Measurements from ENCODE around the gene SMPD4.
"Not testable (repeated sequence)": the region's sequence is repeated elsewhere in the genome, so short reads cannot be mapped to it uniquely, and the experiment has no call there.

The SMPD4 gene

DNA sequence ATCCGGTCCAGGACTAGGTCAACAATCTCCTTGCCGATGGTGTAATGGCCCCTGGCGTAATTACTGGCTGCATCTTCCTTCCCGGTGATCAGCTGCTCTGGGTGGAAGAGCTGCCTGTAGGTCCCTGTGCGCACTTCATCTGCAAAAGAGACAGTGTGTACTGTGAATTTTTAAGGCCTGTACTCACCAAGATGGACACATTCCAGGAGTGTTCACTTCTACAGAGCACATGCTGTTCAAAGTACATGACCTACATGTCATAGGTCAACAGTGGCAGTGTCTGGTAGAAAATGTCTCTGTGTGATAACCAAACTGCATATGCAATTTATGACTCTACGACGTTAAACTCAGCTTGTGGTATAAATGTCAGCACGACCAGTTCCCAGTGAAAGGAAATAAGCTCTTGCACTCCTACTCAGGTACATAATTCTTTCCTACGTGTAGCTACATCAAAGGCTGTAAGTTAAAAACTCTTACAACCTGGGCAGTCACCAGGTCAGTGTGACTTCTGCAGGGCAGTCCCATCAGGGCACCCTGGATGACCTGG, 13.8 kb upstream of the SMPD4 start:
- not testable (repeated sequence) for DNase-seq; H3K27me3 Mint-ChIP-seq; H3K9me3 Mint-ChIP-seq; H3K4me1 Mint-ChIP-seq (ENCODE audit: low read depth); H3K4me3 Mint-ChIP-seq; H3K27ac Mint-ChIP-seq
- H3K36me3 Mint-ChIP-seq (ENCODE audit: low read depth), result peaks cover 12% of the 10 kb centered on the region

DNA sequence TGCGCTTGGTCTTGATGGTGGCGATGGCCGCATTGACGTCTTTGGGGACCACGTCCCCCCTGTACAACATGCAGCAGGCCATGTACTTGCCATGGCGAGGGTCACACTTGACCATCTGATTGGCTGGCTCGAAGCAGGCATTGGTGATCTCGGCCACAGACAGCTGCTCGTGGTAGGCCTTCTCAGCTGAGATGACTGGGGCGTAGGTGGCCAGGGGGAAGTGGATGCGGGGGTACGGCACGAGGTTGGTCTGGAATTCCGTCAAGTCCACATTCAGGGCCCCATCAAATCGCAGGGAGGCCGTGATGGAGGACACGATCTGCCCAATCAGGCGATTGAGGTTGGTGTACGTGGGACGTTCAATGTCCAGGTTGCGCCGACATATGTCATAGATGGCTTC, 12.4 kb upstream of the SMPD4 start:
- H3K4me3 Mint-ChIP-seq; H3K27ac Mint-ChIP-seq; H3K27me3 Mint-ChIP-seq; DNase-seq; H3K4me1 Mint-ChIP-seq (ENCODE audit: low read depth); H3K9me3 Mint-ChIP-seq: not testable (repeated sequence)
- H3K36me3 Mint-ChIP-seq (ENCODE audit: low read depth), result peaks cover 18% of the 10 kb centered on the region

DNA sequence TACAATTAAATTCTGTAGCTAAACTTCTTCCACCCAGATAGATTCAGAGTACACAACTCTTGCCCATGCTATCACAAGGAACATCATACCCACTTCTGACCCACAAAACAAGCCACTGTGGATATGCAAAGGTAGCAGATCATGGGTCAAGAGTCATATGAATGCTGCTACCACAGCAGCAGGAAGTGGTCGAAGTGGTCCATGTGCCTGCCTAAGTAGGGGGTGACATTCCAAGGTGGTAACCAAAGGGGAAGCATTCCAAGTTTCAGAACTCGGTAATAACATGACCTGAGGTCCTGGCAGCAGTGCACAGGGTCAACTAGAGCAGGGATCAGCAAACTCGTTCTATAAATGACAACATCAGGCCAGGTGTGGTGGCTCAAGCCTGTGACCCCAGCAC, 11.0 kb upstream of the SMPD4 start:
- not testable (repeated sequence) for H3K9me3 Mint-ChIP-seq

DNA sequence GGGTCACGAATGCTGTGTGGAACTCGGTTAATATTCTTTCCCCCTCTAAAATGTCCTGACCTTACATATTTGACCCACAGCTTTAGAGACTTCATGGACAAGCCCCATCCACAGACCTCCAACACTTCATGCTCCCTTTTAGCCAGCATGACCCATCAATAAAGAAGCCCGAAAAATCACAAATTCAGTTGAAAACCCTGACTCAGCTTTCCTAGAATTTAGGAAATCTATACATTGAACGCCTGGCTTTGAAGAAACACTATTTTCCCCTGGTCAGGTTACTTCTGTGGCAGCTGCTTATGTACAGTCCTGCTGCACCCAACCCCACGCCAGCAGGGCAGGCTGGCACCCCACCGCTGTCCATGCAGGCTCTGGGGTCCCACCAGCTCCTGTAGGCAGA, 9.9 kb upstream of the SMPD4 start:
- not testable (repeated sequence) for H3K27me3 Mint-ChIP-seq; H3K4me1 Mint-ChIP-seq (ENCODE audit: low read depth); DNase-seq; H3K9me3 Mint-ChIP-seq; H3K4me3 Mint-ChIP-seq
- peaks cover 38% of the 10 kb centered on the region for H3K36me3 Mint-ChIP-seq (ENCODE audit: low read depth)
- H3K27ac Mint-ChIP-seq, result peak overlapping the region; percentile 76

More for the DNA sequence above, 11.0 kb upstream of the SMPD4 start:
- H3K27me3 Mint-ChIP-seq; DNase-seq; H3K4me3 Mint-ChIP-seq; H3K4me1 Mint-ChIP-seq (ENCODE audit: low read depth): not testable (repeated sequence)
- H3K36me3 Mint-ChIP-seq (ENCODE audit: low read depth), result peaks cover 31% of the 10 kb centered on the region
- H3K27ac Mint-ChIP-seq, result peak overlapping the region; percentile 17

DNA sequence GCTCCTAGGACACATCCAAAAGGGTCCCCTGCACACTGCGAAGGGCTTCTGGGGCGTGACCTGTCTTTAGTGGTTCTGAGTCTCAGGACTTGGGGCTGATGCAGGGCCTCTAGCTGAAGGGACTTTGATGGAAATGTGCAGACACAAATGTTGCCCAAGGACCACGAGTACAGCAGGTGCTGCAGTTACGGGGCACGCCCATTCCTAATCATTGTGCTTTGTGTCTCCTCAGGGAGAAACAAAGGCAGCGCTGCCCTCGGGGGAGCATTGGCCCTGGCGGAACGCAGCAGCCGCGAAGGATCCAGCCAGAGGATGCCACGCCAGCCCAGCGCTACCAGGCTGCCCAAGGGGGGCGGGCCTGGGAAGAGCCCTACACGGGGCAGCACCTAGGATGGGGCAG, 8.8 kb upstream of the SMPD4 start:
- H3K4me3 Mint-ChIP-seq, result no peak overlapping the region
- no peaks in the 10 kb centered on the region for H3K27me3 Mint-ChIP-seq
- no peak overlapping the region for H3K27ac Mint-ChIP-seq
- peaks cover 46% of the 10 kb centered on the region for H3K36me3 Mint-ChIP-seq (ENCODE audit: low read depth)
- no peak for DNase-seq
- no peaks in the 10 kb centered on the region for H3K9me3 Mint-ChIP-seq
- H3K4me1 Mint-ChIP-seq (ENCODE audit: low read depth), result peaks cover 3% of the 10 kb centered on the region

DNA sequence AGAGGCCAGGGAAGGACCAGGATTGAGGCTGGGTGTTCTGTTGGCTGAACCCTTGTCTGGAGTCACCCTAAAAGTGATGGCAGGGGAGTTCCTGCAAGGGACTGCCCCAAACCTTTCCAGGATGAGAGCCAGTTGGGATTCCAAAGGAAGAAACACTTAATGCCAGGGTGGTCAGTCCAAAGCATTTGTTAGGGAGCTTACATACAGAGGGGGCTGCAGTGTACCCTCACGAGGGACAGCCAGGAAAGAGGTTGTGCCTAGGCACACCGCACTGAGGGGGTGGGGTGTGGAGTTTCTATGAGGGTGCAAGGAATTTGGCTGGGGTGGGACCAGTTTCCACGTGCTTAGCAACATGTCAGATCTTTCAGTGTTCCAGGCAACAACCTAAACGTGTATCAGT, 7.6 kb upstream of the SMPD4 start:
- Mint-ChIP-seq H3K36me3 (ENCODE audit: low read depth) (peaks cover 56% of the 10 kb centered on the region), H3K27ac (peak overlapping the region; percentile 72)
- not testable (repeated sequence) for H3K9me3 Mint-ChIP-seq; DNase-seq; H3K27me3 Mint-ChIP-seq; H3K4me1 Mint-ChIP-seq (ENCODE audit: low read depth); H3K4me3 Mint-ChIP-seq

DNA sequence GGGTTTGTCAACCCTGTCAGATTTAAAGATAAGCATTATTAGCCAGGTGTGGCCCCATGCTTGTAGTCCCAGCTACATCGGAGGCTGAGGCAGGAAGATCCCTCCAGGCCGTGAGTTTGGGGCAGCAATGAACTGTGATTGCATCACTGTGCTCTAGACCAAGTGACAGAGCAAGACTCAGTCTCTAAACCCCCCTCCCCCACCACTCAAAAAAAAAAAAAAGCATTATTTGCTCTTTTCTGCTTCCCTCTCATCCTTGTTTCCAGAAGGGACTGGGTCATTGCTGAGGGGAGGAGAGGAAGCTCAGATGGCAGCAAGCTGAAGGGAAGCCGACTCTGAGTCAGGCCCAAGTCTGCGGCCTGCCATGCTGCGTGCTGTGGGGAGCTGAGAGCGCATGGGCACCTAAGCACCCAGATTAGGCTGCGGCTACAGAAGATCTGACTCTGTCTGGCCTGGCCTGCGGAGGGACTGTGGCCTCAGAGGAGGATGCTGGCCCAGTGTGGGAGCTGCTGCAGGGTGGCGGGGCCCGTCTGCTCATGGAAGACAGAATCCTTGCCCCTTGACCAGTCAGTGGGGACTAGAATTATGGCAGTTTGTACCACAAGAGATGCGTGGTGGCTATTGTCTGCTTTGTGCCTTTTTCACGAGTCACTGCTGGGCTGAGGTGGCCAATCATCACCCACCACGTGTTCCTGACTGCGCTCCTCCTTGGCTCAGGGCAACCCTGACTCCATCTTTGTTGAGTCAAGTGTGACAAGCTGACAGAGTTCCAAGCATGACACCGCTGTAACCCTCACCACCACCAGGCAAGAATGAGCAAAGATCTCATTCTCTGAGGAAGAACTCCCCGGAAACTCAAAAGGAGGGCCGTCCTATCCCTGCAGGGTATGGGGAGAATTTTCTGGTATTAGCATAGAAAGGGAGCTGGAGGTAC, 6.7 kb upstream of the SMPD4 start:
- H3K4me3 Mint-ChIP-seq, DNase-seq, H3K27me3 Mint-ChIP-seq, H3K9me3 Mint-ChIP-seq: not testable (repeated sequence)
- H3K4me1 Mint-ChIP-seq (ENCODE audit: low read depth), result peaks cover 16% of the 10 kb centered on the region
- peak overlapping the region; percentile 72 for H3K27ac Mint-ChIP-seq
- H3K36me3 Mint-ChIP-seq (ENCODE audit: low read depth), result peaks cover 64% of the 10 kb centered on the region

DNA sequence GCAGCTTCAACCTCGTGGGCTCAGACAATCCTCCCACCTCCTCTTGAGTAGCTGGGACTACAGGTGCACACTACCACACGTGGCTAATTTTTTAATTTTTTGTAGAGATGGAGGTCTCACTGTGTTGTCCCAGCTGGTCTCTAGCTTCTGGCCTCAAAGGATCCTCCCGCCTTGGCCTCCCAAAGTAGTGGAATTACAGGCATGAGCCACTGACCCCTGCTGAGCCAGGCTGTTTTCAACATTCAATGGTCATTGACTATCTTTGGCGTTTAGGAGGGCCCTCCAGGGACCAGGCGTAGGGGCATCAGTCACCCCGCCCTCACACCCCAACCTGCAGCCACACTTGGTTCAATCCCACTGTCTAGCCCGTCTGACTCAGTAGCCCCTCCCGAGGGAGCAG, 5.9 kb upstream of the SMPD4 start:
- Mint-ChIP-seq H3K27me3 (no peaks in the 10 kb centered on the region), H3K36me3 (ENCODE audit: low read depth) (peaks cover 68% of the 10 kb centered on the region), H3K4me1 (ENCODE audit: low read depth) (peaks cover 16% of the 10 kb centered on the region), H3K4me3 (no peak overlapping the region), H3K9me3 (no peaks in the 10 kb centered on the region), H3K27ac (peak overlapping the region; percentile 72)
- DNase-seq, result no peak

DNA sequence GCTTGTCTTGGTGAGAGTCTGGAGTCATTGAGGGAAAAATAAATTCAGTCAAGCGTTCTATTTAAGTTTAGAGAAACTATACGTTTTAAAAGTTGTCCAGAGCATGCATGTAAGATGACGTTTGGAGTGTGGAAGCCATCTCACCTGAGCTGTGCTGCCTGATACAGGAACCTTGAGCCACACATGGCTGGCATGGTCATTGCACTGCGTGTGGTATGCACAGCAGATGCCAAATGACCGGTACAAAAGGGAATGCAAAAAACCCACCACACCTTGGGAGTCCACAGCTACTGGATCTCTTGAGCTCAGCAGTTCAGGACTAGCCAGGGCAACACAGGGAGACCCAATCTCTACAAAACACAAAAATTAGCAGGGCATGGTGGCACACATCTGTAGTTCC, 5.0 kb upstream of the SMPD4 start:
- peak overlapping the region; percentile 69 for H3K27ac Mint-ChIP-seq
- no peak for DNase-seq
- H3K36me3 Mint-ChIP-seq (ENCODE audit: low read depth), result peaks cover 64% of the 10 kb centered on the region

DNA sequence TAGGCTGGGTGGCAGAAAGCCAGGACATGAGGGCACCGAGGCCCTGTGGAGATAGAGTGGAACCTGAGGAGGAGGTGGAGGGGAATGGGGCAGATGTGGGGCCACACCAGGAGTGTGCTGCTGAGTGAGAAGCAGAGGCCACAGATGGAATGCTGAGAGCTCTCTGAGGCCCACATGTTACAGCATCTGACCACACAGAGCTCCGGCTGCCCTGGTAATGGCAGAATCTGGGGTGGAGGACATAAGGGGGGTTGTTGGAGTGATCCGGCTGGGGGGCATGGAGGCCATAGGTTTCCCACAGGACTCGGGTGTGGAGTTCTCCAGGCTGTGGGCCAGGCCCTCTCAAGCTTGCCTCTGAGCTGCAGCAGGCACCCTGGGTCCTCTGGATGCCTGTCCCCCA, 4.5 kb upstream of the SMPD4 start:
- Mint-ChIP-seq H3K9me3 (no peaks in the 10 kb centered on the region), H3K27ac (peak overlapping the region; percentile 69), H3K27me3 (no peaks in the 10 kb centered on the region), H3K36me3 (ENCODE audit: low read depth) (peaks cover 62% of the 10 kb centered on the region), H3K4me1 (ENCODE audit: low read depth) (peaks cover 17% of the 10 kb centered on the region), H3K4me3 (no peak overlapping the region)
- no peak for DNase-seq

More for the DNA sequence above, 5.0 kb upstream of the SMPD4 start:
- H3K9me3 Mint-ChIP-seq, result no peaks in the 10 kb centered on the region
- no peak overlapping the region for H3K4me3 Mint-ChIP-seq
- H3K4me1 Mint-ChIP-seq (ENCODE audit: low read depth), result peaks cover 16% of the 10 kb centered on the region
- H3K27me3 Mint-ChIP-seq, result no peaks in the 10 kb centered on the region

DNA sequence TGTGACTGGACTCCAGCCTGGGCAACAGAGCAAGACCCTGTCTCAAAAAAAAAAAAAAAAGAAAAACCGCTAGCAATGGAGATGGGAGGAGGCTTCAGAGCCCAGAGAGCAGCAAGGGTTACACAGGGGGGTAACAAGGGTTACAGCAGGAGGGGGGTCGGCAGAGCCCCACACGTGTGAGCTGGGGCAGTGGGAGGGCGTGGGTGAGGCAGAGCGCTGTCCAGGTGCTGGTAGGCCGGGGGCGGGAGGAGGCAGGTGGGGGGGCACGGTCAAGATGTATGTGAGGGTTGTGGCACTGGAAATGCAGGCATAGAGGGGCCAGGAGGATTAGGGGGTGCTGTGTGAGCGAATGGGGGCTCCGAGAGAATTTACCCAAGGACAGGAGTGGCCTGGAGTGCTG, 4.0 kb upstream of the SMPD4 start:
- no peak for DNase-seq
- Mint-ChIP-seq H3K4me1 (ENCODE audit: low read depth) (peaks cover 20% of the 10 kb centered on the region), H3K27me3 (no peaks in the 10 kb centered on the region), H3K4me3 (no peak overlapping the region), H3K36me3 (ENCODE audit: low read depth) (peaks cover 63% of the 10 kb centered on the region), H3K27ac (peak overlapping the region; percentile 69), H3K9me3 (no peaks in the 10 kb centered on the region)

DNA sequence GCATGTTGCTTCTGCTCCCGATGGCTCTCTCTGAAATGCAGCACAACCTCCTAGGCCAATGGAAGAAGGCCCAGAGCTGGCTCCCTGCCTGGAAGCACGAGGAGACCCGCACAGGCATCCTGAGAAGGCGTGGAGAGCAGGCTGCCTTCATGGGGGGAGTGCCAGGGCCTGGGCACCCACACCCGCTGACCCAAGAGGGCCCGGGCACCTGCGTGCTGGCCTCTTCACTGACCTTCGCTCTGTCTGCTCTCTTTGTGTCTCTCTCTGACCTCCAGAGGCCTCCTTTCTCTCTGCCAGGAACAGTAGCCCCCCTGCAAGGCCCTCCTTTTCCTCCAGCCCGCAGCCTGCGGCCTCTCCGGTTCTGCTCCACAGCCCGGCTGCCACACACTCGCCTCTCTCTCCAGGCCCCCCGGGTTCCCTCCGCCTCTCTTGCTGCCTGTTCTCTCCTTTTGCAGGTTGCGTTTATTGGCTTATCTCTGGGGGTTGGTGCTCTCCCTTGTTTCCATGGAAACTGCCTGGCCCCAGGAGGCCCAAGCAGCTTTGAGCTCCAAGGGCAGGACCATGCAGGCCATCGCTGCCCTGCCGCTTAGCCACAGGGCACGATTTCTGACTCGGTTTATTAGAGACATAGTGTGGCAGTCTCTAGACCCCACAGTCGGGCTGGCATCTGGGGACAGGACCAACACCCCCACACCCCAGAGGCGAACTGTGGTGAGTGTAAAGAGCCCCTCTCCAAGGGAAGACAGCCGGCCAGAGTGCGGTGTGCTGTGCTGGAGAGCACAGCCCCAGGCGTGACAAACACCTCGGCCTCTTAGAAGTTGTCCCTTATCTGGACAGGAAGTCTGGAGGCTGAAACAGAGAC, 2.3 kb upstream of the SMPD4 start:
- peak overlapping the region; percentile 84 for H3K4me3 Mint-ChIP-seq
- no peaks in the 10 kb centered on the region for H3K27me3 Mint-ChIP-seq
- H3K27ac Mint-ChIP-seq, result peak overlapping the region; percentile 89
- DNase-seq, result no peak
- H3K36me3 Mint-ChIP-seq (ENCODE audit: low read depth), result peaks cover 67% of the 10 kb centered on the region
- H3K4me1 Mint-ChIP-seq (ENCODE audit: low read depth), result peaks cover 24% of the 10 kb centered on the region
- no peaks in the 10 kb centered on the region for H3K9me3 Mint-ChIP-seq

DNA sequence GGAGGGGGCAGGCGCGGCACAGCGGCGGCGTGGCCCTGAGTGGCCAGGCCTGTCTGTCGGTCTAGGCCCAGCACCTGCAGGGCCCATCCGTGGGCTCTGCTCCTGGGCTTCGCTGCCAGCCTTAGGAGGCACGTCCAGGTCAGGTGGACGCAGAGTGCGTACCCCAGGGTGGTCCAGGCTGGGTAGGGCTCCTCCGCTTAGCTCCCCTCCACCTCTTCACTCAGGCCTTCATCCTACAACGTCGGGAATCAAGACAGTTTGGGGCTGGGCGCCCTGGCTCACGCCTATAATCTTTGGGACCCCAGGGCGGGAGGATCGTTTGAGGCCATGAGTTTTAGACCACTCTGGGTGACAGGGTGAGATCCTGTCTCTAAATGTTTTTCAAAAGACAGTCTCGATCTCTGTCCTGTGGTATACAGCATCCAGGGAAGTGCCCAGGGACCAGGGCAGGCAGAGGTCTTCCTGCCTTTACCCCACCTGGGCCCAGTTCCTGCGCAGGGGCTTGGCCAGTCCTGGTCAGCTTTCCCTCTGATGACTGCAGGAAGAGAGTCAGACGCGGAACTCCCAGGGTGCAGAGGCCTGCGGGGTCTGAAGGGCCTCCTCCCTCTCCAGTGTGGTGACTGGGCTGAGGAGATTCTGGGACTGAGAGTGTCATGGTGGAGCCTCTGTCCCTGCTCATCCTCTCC, 1.6 kb upstream of the SMPD4 start:
- peaks cover 65% of the 10 kb centered on the region for H3K36me3 Mint-ChIP-seq (ENCODE audit: low read depth)
- not testable (repeated sequence) for H3K9me3 Mint-ChIP-seq, H3K27me3 Mint-ChIP-seq
- peak overlapping the region; percentile 89 for H3K27ac Mint-ChIP-seq
- H3K4me3 Mint-ChIP-seq, result peak overlapping the region; percentile 84
- H3K4me1 Mint-ChIP-seq (ENCODE audit: low read depth), result peaks cover 28% of the 10 kb centered on the region
- DNase-seq, result peak; percentile 56

All from activated T-cell treated with anti-CD3 and anti-CD28 coated beads, Interleukin-2, amount 50 U/mL, for 24 hours (primary cell).